Stimulated activated CD4-positive, alpha-beta T cell treated with anti-CD3 and anti-CD28 coated beads, Interleukin-2, amount 100 ng/mL, for 24 hours (primary cell): ENCODE measurements around the gene ARL5C.
"Not testable (repeated sequence)": the region's sequence is repeated elsewhere in the genome, so short reads cannot be mapped to it uniquely, and the experiment has no call there.

ENCODE experiments used
- DNase-seq, 2 donors: peaks; one replicate each; pipeline ENCODE4 v3.0.0-alpha.2; 2020

ARL5C gene

GRCh38 chr17:39194089-39194984, 28.4 kb upstream of the ARL5C start:
- no peak for DNase-seq

- DNase-seq, result no peak
Observed at GRCh38 chr17:39193346-39193745, 27.4 kb upstream of the ARL5C start.

GRCh38 chr17:39192901-39193300, 26.9 kb upstream of the ARL5C start:
- no peak for DNase-seq

GRCh38 chr17:39191750-39192510, 26.0 kb upstream of the ARL5C start:
- no peak for DNase-seq

- no peak for DNase-seq
Observed at GRCh38 chr17:39187152-39187830, 21.3 kb upstream of the ARL5C start.

GRCh38 chr17:39186481-39187002, 20.6 kb upstream of the ARL5C start:
- DNase-seq, result no peak

- DNase-seq, result no peak
Observed at GRCh38 chr17:39183720-39184119, 17.8 kb upstream of the ARL5C start.

- no peak for DNase-seq
Observed at GRCh38 chr17:39183045-39183444, 17.1 kb upstream of the ARL5C start.

- no peak for DNase-seq
Observed at GRCh38 chr17:39181303-39181702, 15.3 kb upstream of the ARL5C start.

GRCh38 chr17:39178536-39178935, 12.6 kb upstream of the ARL5C start:
- no peak for DNase-seq

- DNase-seq, result no peak
Observed at GRCh38 chr17:39177256-39177655, 11.3 kb upstream of the ARL5C start.

GRCh38 chr17:39175695-39176093, 9.7 kb upstream of the ARL5C start:
- no peak for DNase-seq

- DNase-seq, result peak; percentile 80 to 82
Observed at GRCh38 chr17:39174920-39175694, 9.1 kb upstream of the ARL5C start.

- no peak for DNase-seq
Observed at GRCh38 chr17:39173526-39174274, 7.7 kb upstream of the ARL5C start.

- no peak for DNase-seq
Observed at GRCh38 chr17:39173080-39173479, 7.1 kb upstream of the ARL5C start.

GRCh38 chr17:39171933-39172332, 6.0 kb upstream of the ARL5C start:
- DNase-seq, result no peak

- no peak for DNase-seq
Observed at GRCh38 chr17:39170558-39170957, 4.6 kb upstream of the ARL5C start.

- DNase-seq, result no peak
Observed at GRCh38 chr17:39170109-39170508, 4.1 kb upstream of the ARL5C start.

- DNase-seq, result no peak
Observed at GRCh38 chr17:39169518-39169917, 3.6 kb upstream of the ARL5C start.

GRCh38 chr17:39169101-39169500, 3.1 kb upstream of the ARL5C start:
- DNase-seq, result no peak

GRCh38 chr17:39168503-39168902, 2.5 kb upstream of the ARL5C start:
- DNase-seq, result not testable (repeated sequence)

- DNase-seq, result no peak
Observed at GRCh38 chr17:39167476-39167875, 1.5 kb upstream of the ARL5C start.
